Measurements from ENCODE around the gene PLXNB1. TPM values are rescaled to one million over a fixed set of nuclear protein-coding genes. Genes with fewer than 3 reads are reported as not detected.

PLXNB1 gene
- total and polyA plus RNA-seq, 10 of the 15 experiments (the other 5 are each of a cell fraction or from before 2014, with no cell fraction given): 0.18 to 15.1 (median 5.3) TPM

GRCh38 chr3:48474619-48475018 lies 44.7 kb upstream of the PLXNB1 start:
- ATAC-seq (no peak), DNase-seq (ENCODE audit: low read depth, low spot score) (no peak), FAIRE-seq (no peak)
- intact Hi-C loops (cut with micrococcal nuclease; ENCODE audit: unreplicated experiment) (no loop called here), in situ Hi-C loops (cut with MboI) (no loop called here)
- Histone ChIP-seq H3K27me3 (replicated peaks in 1 of 2; ENCODE audit: control insufficient read depth in 2 of 2, insufficient read depth in 2 of 2, low read length in 1 of 2) (no peaks in the 10 kb centered on the region), H3K4me2 (ENCODE audit: control insufficient read depth, insufficient read depth) (no peak overlapping the region), H3K9me3 (replicated peaks; ENCODE audit: control insufficient read depth, insufficient read depth, low read length) (no peaks in the 10 kb centered on the region), H4K20me1 (ENCODE audit: control insufficient read depth, insufficient read depth) (no peaks in the 10 kb centered on the region), H3K36me3 (ENCODE audit: control insufficient read depth in 2 of 2, insufficient read depth in 2 of 2, low read length in 1 of 2) (no peaks in the 10 kb centered on the region), H3K4me3 (no peak overlapping the region), H3K4me1 (ENCODE audit: control insufficient read depth, insufficient read depth, low read length) (peaks cover 33% of the 10 kb centered on the region), H3K9ac (ENCODE audit: control insufficient read depth, insufficient read depth, low read length) (no peak overlapping the region), H3K79me2 (ENCODE audit: control insufficient read depth, insufficient read depth, low read length) (peaks cover 27% of the 10 kb centered on the region), H3K27ac (ENCODE audit: control insufficient read depth, insufficient read depth) (no peak overlapping the region), H2AFZ (ENCODE audit: control insufficient read depth, low read depth, low read length) (no peak overlapping the region)
- RAD21 ChIA-PET (ENCODE audit: unreplicated experiment): no interaction called here
- POLR2A ChIA-PET: interaction anchor here (2.5 kb wide), 1 partner anchor 35 kb away, joined by 8 read pairs; the partner anchor contains the start of genes CCDC51 and TMA7
- no peak for TF ChIP-seq ATF3 (IDR thresholded peaks at IDR 0.05; ENCODE audit: borderline replicate concordance, extremely low read depth, low read depth, low read length)
- no peak for TF ChIP-seq IKZF1 (conservative IDR thresholded peaks at IDR 0.05)
- TF ChIP-seq MLLT1 (IDR thresholded peaks at IDR 0.05): no peak
- no peak for TF ChIP-seq IRF4 (IDR thresholded peaks at IDR 0.05; ENCODE audit: low read depth, low read length)
- TF ChIP-seq CBX5 (IDR thresholded peaks at IDR 0.05; ENCODE audit: low read depth): no peak
- TF ChIP-seq JUNB (IDR thresholded peaks at IDR 0.05): no peak
- TF ChIP-seq SPI1 (IDR thresholded peaks at IDR 0.05; ENCODE audit: borderline replicate concordance, insufficient read depth, low read depth, low read length): no peak
- TF ChIP-seq CREB1 (IDR thresholded peaks at IDR 0.05; ENCODE audit: low read depth): no peak
- no peak for TF ChIP-seq REST (IDR thresholded peaks at IDR 0.05; ENCODE audit: low read depth, low read length)
- no peak for TF ChIP-seq SMAD1 (IDR thresholded peaks at IDR 0.05; ENCODE audit: low read depth, partially characterized antibody)
- TF ChIP-seq EGR1 (IDR thresholded peaks at IDR 0.05; ENCODE audit: borderline replicate concordance in 1 of 2, low read depth in 2 of 2, low read length in 2 of 2): no peak
- no peak for TF ChIP-seq YBX1 (IDR thresholded peaks at IDR 0.05)
- TF ChIP-seq CHD4 (IDR thresholded peaks at IDR 0.05): no peak
- TF ChIP-seq HCFC1 (IDR thresholded peaks at IDR 0.05; ENCODE audit: low read length): no peak
- TF ChIP-seq USF2 (IDR thresholded peaks at IDR 0.05; ENCODE audit: borderline replicate concordance, low read depth, low read length): no peak
- no peak for TF ChIP-seq PKNOX1 (IDR thresholded peaks at IDR 0.05)
- WGBS (ENCODE audit: insufficient coverage, insufficient replicate concordance, low lambda C conversion rate, missing lambda C conversion rate): 89% methylated on average over 4 of the region's 4 CpGs
- no TSS peak for BruUV-seq (replicated peaks)
- SMC1A ChIA-PET (ENCODE audit: uncharacterized antibody, unreplicated experiment): interaction anchor here (2.7 kb wide), 1 partner anchor 38 kb away, joined by 16 read pairs; no protein-coding TSS in a partner anchor
- CTCF ChIA-PET: interaction anchor here (1.1 to 2.6 kb wide), 6 partner anchors 13 to 161 kb away, joined by 3 to 23 read pairs (median 5); partner anchors contain the start of gene SLC26A6
